ENCODE measurements around the gene PABPC3.

PABPC3 gene

GRCh38 chr13:25112695-25113255, 16.8 kb downstream of the PABPC3 start:
- peak; percentile 95 for DNase-seq

DNA sequence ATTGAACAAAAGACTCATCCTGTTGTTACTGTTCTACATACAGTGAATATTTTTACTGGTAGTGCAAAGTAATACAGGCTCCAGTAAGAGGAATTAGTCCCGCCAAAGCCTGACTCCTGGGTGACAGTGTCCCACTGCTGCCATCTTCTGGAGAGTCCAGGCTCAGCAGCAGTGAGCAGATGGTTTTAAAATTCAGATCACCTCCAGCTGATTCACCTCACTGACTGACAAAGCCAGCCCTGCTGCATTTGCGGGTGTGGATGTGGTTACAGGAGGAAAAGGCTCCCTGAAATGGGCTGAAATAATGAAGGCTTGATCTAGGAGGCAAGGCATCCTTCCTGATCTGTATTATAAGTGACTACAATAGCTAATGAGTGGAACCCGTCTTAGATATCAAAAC, 18.3 kb downstream of the PABPC3 start:
- peak; percentile 50 for DNase-seq

DNA sequence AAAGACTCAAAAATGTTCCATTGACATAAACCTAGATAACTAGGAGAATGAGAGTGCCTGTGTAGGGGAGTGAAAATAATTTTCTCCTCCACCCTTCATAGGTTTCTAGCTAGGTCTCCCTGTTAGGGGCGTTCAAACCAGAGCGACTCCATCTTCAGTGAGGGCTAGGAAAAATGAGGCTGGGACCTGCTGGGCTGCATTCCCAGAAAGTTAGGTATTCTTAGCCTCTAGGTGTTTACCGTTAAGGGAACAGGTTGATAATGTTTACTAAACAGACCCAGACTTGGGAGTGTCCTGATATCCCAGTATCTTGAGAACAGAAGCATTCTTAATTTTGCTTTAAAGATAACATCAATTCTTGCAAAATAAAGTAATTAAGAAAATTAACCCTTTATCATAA, 20.1 kb downstream of the PABPC3 start:
- no peak for DNase-seq

- no peak for DNase-seq
These were observed 21.4 kb downstream of the PABPC3 start for GRCh38 chr13:25117312-25117711.

DNA sequence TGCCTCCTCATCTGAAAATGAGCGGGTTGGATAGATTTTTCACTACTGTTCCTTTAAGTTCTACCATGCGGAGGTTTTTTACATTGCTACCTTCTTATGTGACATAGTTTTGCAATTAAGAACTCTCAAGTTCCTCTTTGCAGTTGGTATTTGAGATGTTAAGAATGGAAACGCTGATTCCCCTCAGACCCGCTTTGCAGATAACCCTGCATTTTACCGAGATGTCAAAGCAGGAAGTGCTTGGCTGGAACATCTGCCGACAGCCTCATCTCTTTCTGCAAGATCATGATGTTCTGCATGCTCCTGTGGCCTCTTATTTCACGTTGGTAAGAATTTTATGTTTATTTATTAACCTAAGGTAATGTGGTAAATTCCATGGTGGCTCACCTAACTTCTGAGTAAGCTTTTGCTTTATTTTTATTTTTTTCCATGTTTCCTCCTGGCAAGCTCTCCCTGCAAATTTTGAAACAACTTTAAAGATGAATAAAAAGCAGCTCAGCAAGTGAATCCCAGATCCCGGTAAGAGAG, 22.5 kb downstream of the PABPC3 start:
- no peak for DNase-seq

DNA sequence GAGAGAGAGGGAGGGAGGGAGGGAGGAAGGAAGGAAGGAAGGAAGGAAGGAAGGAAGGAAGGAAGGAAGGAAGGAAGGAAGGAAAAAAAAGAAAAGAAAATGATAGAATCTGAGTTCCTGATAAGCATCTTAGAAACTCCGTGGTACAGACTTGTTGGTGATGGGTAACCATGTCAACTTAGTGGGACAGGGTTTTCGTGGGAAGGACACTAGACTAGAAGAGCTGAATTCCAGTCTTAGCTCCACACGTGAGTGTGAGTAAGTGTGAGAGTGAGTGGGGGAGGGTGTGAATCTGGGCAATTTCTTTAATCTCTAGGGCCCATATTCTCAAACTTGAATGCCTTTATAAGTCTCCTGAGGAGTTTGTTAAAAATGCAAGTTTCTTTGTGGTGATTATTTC, 35.0 kb downstream of the PABPC3 start:
- no peak for DNase-seq

DNA sequence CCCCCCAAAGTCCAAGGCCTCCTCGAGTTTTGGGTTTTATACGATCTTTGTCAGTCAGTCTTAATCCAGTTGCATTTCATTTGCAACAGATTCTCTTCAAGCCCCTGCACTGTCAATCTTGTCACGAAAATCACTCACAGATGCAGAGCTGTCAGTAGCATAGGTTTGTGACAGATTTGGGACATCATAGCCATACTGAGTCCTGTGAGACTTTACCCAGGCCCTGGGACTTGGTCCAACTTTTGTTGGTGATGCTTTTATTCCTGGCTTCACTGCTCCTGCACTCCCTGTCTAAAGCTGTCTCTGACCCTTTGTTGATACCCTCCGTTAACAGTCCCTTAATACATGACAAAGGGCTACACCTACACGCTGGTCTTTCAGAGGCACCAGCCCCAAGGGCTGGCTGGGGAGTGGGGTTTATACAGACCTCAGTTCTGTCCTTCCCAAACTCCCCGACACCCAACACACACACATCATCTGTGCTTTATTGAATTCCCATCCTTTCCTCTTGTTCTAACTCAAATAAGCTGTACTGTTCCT, 36.0 kb downstream of the PABPC3 start:
- DNase-seq, result no peak

DNA sequence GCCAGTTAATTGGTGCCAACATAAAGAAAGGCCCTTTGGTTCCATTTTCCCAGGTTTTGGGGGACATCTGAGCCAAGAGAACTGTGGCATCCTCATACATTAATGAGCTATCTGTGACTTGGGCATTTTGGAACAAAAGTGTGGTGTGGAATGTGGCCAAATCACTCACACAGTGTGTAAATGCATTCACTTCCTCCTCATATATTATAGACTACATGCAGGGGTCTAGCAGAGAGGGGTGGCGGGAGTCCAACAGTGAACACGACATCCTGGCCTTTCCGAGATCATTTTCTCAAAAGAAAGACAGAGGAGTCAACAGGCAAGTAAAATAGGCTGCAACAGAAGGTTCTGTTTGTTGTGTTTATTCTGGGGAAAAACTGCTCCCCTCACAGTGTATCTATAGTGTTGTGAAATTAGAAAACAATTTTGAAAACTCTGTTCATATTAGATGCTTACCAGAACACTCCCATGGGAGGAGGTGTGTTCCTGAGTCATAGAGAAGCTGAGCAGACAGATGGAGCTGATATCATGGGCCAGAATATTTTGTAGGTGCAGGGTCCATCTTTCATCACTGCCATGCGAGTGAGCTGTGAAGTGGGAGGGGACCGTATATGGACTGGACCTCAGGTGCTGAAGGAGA, 36.9 kb downstream of the PABPC3 start:
- DNase-seq, result no peak

GRCh38 chr13:25135896-25136295, 40.0 kb downstream of the PABPC3 start:
- no peak for DNase-seq

- no peak for DNase-seq
These were observed 41.2 kb downstream of the PABPC3 start for GRCh38 chr13:25136880-25137787.

GRCh38 chr13:25137788-25138115, 41.8 kb downstream of the PABPC3 start:
- no peak for DNase-seq

- no peak for DNase-seq
These were observed 45.1 kb downstream of the PABPC3 start for GRCh38 chr13:25141042-25141441.

DNA sequence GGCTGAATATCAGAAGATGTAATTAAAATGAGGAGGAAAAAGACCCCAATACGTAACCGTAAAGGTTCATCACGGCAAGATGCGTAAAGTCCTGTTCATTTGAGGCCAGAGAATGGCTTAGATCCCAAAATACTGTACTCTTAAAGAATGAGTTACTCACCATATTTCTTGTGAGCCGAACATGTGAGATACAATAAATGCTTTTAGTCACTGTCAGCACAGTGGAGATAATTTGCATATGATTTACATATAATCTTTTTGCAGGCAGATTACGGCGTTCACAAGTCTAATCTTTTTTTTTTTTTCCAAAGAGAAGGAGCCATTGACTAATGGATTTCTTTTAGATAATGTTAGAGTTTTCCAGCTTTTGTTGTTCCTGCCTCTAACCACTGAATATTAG, 47.8 kb downstream of the PABPC3 start:
- DNase-seq, result no peak

DNA sequence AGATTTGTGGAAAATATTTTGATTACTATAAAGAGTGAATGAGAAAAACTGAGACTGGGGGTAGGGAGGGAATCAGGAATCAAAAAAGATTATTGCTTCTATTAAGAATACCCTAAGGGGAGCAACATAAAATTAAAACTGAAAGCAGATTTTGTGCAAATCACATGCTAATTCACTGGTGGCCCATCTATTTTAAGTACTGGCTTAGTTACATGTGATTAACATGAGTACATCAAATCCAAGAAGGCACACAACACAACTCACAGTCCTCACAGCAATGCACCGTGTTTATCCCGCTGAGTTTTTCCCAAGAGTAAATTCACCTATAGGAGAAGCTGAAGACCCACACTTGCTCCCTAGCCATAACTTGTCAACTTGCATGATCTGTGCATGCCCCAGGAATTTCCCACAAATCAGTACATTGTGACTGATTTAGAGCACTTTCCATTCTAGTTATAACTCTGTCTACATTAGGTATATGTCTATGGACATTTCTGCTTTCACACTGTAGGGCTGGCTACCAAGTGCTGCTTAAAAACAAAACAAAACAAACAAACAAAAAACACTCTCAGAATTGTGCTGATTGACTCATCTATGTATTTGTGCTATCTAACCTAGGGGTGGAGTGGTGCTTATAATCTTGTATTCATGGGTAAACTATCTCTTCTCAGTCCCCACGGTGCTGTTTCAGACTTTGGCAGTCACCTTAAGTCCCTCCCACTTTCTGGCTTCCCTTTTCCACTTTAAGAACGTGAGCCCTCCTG, 51.9 kb downstream of the PABPC3 start:
- DNase-seq, result no peak

DNA sequence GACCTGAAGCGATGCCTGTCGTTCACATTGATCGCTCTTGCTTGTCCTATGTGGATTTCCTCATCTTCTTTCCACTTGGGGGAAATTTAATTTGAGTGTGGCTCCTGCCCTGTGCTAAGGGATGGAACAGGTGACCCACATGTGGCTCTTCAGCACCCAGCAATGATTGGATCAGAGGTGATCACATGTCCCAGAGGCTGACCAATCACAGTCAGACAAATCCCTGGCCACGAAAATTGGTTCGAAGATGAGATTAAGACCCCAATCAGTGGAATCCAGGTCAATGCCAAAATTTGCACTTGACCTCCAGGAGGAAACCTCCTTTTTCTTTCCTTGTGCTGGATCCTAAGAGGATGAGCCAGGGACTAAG, 52.5 kb downstream of the PABPC3 start:
- no peak for DNase-seq

Measured in NCI-H524 treated with DMSO at 0.1 percent for 48 hours (cell line).